Measurements from ENCODE around the gene MZB1. TPM values are rescaled to one million over a fixed set of nuclear protein-coding genes. Genes with fewer than 3 reads are reported as not detected.
"Not testable (repeated sequence)": the region's sequence is repeated elsewhere in the genome, so short reads cannot be mapped to it uniquely, and the experiment has no call there.

The MZB1 gene
- total RNA-seq, 1 experiment from 2014 or later = 31.0 TPM

- DNase-seq = peak; percentile 84
- Histone ChIP-seq H3K4me1 (ENCODE audit: low read length) (peaks cover 56% of the 10 kb centered on the region), H3K27ac (ENCODE audit: low read length) (peak overlapping the region; percentile 78), H3K79me2 (ENCODE audit: low read length) (peaks cover 22% of the 10 kb centered on the region; the same call in 1 of the 2 replicates), H3K9me3 (ENCODE audit: low read length) (no peaks in the 10 kb centered on the region), H4K20me1 (ENCODE audit: insufficient read depth, low read depth, low read length) (no peaks in the 10 kb centered on the region), H3K9ac (ENCODE audit: low read length) (peak overlapping the region; percentile 88), H3K36me3 (ENCODE audit: insufficient read depth, low read length) (no peaks in the 10 kb centered on the region), H3K9me2 (replicated peaks; ENCODE audit: insufficient read depth, low read length) (no peaks in the 10 kb centered on the region), H2AFZ (ENCODE audit: low read length) (peak overlapping the region; percentile 73), H3K4me2 (ENCODE audit: low read depth, low read length, poor library complexity, severe bottlenecking) (peak overlapping the region; percentile 71), H3K27me3 (ENCODE audit: low read length) (no peaks in the 10 kb centered on the region), H3K4me3 (ENCODE audit: low read length) (peak overlapping the region; percentile 85)
These were observed 2.0 kb upstream of the MZB1 start for GRCh38 chr5:139391570-139392323.

- Histone ChIP-seq H3K27ac (ENCODE audit: low read length) (peak overlapping the region; percentile 78), H3K9me3 (ENCODE audit: low read length) (no peaks in the 10 kb centered on the region), H3K4me3 (ENCODE audit: low read length) (peak overlapping the region; percentile 85), H4K20me1 (ENCODE audit: insufficient read depth, low read depth, low read length) (no peaks in the 10 kb centered on the region), H3K36me3 (ENCODE audit: insufficient read depth, low read length) (no peaks in the 10 kb centered on the region), H3K79me2 (ENCODE audit: low read length) (peaks cover 22% of the 10 kb centered on the region; the same call in 1 of the 2 replicates), H3K9me2 (replicated peaks; ENCODE audit: insufficient read depth, low read length) (no peaks in the 10 kb centered on the region), H2AFZ (ENCODE audit: low read length) (peak overlapping the region; percentile 73; the same call in 1 of the 2 replicates), H3K9ac (ENCODE audit: low read length) (peak overlapping the region; percentile 88), H3K4me1 (ENCODE audit: low read length) (peaks cover 62% of the 10 kb centered on the region), H3K4me2 (ENCODE audit: low read depth, low read length, poor library complexity, severe bottlenecking) (peak overlapping the region; percentile 71), H3K27me3 (ENCODE audit: low read length) (no peaks in the 10 kb centered on the region)
- no peak for DNase-seq
These were observed 1.2 kb upstream of the MZB1 start for GRCh38 chr5:139390639-139391569.

DNA sequence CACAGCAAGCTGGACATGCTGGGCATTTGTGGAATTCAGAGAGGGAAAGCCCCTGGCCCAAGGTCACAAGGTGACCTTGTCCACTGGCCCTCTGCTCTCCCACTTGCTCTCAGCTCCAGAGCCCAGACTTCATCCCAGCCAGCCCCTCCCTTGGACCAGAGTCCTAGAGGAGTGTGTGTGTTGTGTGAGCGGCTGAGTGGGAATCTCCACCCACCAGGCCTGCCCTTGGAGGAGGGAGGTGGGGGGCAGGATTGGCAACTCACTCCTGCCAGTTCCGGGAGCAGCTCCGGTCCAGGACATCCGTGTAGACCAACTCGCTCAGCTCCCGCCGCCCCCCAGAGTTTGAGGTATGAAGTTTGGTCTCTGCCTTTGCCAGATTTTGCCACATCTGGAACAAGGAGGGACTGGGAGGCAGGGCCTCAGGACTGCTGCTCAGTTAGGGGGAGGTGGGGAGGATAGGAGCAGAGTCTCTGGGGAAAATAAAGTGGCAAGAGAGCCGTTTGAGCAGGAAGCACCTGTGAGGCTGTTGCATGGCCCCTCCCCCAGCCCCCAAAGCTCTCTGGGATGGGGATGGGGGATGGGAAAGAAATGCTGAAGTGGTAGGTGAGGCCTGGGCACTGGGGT is 1.4 kb downstream of the MZB1 start:
- peak overlapping the region; percentile 71 for H3K4me2 ChIP-seq (ENCODE audit: low read depth, low read length, poor library complexity, severe bottlenecking)
- H3K9me2 ChIP-seq (replicated peaks; ENCODE audit: insufficient read depth, low read length) = no peaks in the 10 kb centered on the region
- peak overlapping the region; percentile 54 for H3K4me3 ChIP-seq (ENCODE audit: low read length)
- no peaks in the 10 kb centered on the region for H4K20me1 ChIP-seq (ENCODE audit: insufficient read depth, low read depth, low read length)
- no peak overlapping the region for H2AFZ ChIP-seq (ENCODE audit: low read length)
- no peaks in the 10 kb centered on the region for H3K9me3 ChIP-seq (ENCODE audit: low read length)
- peaks cover 16% of the 10 kb centered on the region; the same call in 1 of the 2 replicates for H3K79me2 ChIP-seq (ENCODE audit: low read length)
- H3K9ac ChIP-seq (ENCODE audit: low read length) = peak overlapping the region; percentile 71
- H3K4me1 ChIP-seq (ENCODE audit: low read length) = peaks cover 75% of the 10 kb centered on the region
- no peaks in the 10 kb centered on the region for H3K36me3 ChIP-seq (ENCODE audit: insufficient read depth, low read length)
- peak overlapping the region; percentile 78 for H3K27ac ChIP-seq (ENCODE audit: low read length)
- DNase-seq = peak; percentile 79
- no peaks in the 10 kb centered on the region for H3K27me3 ChIP-seq (ENCODE audit: low read length)

- Histone ChIP-seq H2AFZ (ENCODE audit: low read length) (no peak overlapping the region), H3K4me2 (ENCODE audit: low read depth, low read length, poor library complexity, severe bottlenecking) (peak overlapping the region; percentile 71), H3K27me3 (ENCODE audit: low read length) (no peaks in the 10 kb centered on the region), H3K36me3 (ENCODE audit: insufficient read depth, low read length) (no peaks in the 10 kb centered on the region), H3K9me2 (replicated peaks; ENCODE audit: insufficient read depth, low read length) (no peaks in the 10 kb centered on the region), H3K4me3 (ENCODE audit: low read length) (peak overlapping the region; percentile 54), H4K20me1 (ENCODE audit: insufficient read depth, low read depth, low read length) (no peaks in the 10 kb centered on the region), H3K4me1 (ENCODE audit: low read length) (peaks cover 75% of the 10 kb centered on the region), H3K9ac (ENCODE audit: low read length) (peak overlapping the region; percentile 71), H3K9me3 (ENCODE audit: low read length) (no peaks in the 10 kb centered on the region), H3K27ac (ENCODE audit: low read length) (peak overlapping the region; percentile 78), H3K79me2 (ENCODE audit: low read length) (peaks cover 14% of the 10 kb centered on the region; the same call in 1 of the 2 replicates)
- no peak for DNase-seq
These were observed 2.0 kb downstream of the MZB1 start for GRCh38 chr5:139387611-139388197.

GRCh38 chr5:139386956-139387355 is 2.8 kb downstream of the MZB1 start:
- not testable (repeated sequence) for H3K4me3 ChIP-seq (ENCODE audit: low read length)

DNA sequence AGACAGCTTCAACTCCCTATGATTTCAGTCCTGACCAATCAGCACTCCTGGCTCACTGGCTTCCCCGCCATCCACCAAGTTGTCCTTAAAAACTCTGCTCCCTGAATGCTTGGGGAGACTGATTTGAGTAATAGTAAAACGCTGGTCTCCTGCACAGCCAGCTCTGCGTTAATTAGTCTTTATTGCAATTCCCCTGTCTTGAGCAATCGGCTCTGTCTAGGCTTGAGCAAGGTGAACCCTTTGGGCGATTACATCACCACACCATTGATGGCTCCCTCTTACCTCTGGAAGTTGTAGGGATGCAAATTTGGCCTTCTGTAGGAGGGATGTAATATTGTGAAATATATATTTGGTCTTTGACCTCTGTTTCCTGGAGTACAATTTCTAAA is 3.7 kb downstream of the MZB1 start:
- peaks cover 8% of the 10 kb centered on the region; the same call in 1 of the 2 replicates for H3K79me2 ChIP-seq (ENCODE audit: low read length)
- no peaks in the 10 kb centered on the region for H3K9me2 ChIP-seq (replicated peaks; ENCODE audit: insufficient read depth, low read length)
- H3K27ac ChIP-seq (ENCODE audit: low read length) = no peak overlapping the region
- no peak for DNase-seq
- no peak overlapping the region for H2AFZ ChIP-seq (ENCODE audit: low read length)
- no peaks in the 10 kb centered on the region for H3K27me3 ChIP-seq (ENCODE audit: low read length)
- H4K20me1 ChIP-seq (ENCODE audit: insufficient read depth, low read depth, low read length) = no peaks in the 10 kb centered on the region
- H3K4me2 ChIP-seq (ENCODE audit: low read depth, low read length, poor library complexity, severe bottlenecking) = no peak overlapping the region
- H3K9ac ChIP-seq (ENCODE audit: low read length) = no peak overlapping the region
- no peak overlapping the region for H3K4me3 ChIP-seq (ENCODE audit: low read length)
- H3K9me3 ChIP-seq (ENCODE audit: low read length) = no peaks in the 10 kb centered on the region
- H3K36me3 ChIP-seq (ENCODE audit: insufficient read depth, low read length) = no peaks in the 10 kb centered on the region
- peaks cover 74% of the 10 kb centered on the region for H3K4me1 ChIP-seq (ENCODE audit: low read length)

More at GRCh38 chr5:139386956-139387355, 2.8 kb downstream of the MZB1 start:
- Histone ChIP-seq H3K79me2 (ENCODE audit: low read length) (peaks cover 14% of the 10 kb centered on the region; the same call in 1 of the 2 replicates), H3K4me1 (ENCODE audit: low read length) (peaks cover 81% of the 10 kb centered on the region)
- not testable (repeated sequence) for H3K36me3 ChIP-seq (ENCODE audit: insufficient read depth, low read length); H3K9me2 ChIP-seq (replicated peaks; ENCODE audit: insufficient read depth, low read length); H3K9ac ChIP-seq (ENCODE audit: low read length); H4K20me1 ChIP-seq (ENCODE audit: insufficient read depth, low read depth, low read length); DNase-seq; H3K27me3 ChIP-seq (ENCODE audit: low read length); H2AFZ ChIP-seq (ENCODE audit: low read length); H3K9me3 ChIP-seq (ENCODE audit: low read length); H3K4me2 ChIP-seq (ENCODE audit: low read depth, low read length, poor library complexity, severe bottlenecking); H3K27ac ChIP-seq (ENCODE audit: low read length)

GRCh38 chr5:139385061-139386049 is 4.4 kb downstream of the MZB1 start:
- Histone ChIP-seq H2AFZ (ENCODE audit: low read length) (no peak overlapping the region), H3K4me2 (ENCODE audit: low read depth, low read length, poor library complexity, severe bottlenecking) (peak overlapping the region; percentile 62), H3K9me3 (ENCODE audit: low read length) (no peaks in the 10 kb centered on the region), H4K20me1 (ENCODE audit: insufficient read depth, low read depth, low read length) (no peaks in the 10 kb centered on the region), H3K79me2 (ENCODE audit: low read length) (peaks cover 1% of the 10 kb centered on the region; the same call in 1 of the 2 replicates), H3K9me2 (replicated peaks; ENCODE audit: insufficient read depth, low read length) (no peaks in the 10 kb centered on the region), H3K9ac (ENCODE audit: low read length) (peak overlapping the region; percentile 46), H3K4me3 (ENCODE audit: low read length) (peak overlapping the region; percentile 5; the same call in 1 of the 2 replicates), H3K27me3 (ENCODE audit: low read length) (no peaks in the 10 kb centered on the region), H3K27ac (ENCODE audit: low read length) (no peak overlapping the region; the same call in 1 of the 2 replicates), H3K4me1 (ENCODE audit: low read length) (peaks cover 67% of the 10 kb centered on the region), H3K36me3 (ENCODE audit: insufficient read depth, low read length) (no peaks in the 10 kb centered on the region)
- DNase-seq = no peak

Measured in Karpas-422 (cell line).